ENCODE data around the gene PEAK3. TPM values are rescaled to one million over a fixed set of nuclear protein-coding genes. Genes with fewer than 3 reads are reported as not detected.

PEAK3 gene
- total and polyA plus RNA-seq, 10 of the 15 experiments (the other 5 are each of a cell fraction or from before 2014, with no cell fraction given) = 0.03 to 0.10 (median 0.05) TPM; not detected in 7

DNA sequence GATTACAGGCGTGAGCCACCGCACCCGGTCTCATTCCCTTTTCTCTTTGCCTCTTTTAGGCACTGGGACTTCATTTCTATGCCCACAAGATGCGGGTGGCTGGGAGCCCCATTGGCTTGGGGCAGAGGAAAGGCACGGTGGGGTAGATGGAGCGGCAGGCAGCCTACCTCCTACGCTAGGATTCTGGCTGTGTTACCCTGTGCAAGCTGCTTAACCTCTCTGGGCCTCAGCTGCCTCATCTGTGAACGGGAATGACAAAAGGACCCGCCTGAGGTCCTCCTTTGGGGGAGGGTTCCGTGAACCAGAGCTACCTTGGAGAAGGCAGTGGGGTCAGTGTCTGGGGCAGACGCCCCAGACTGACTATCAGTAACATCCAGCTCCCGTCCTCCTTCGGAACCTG is 35.3 kb upstream of the PEAK3 start:
- ATAC-seq = no peak
- ChIA-PET RAD21 (ENCODE audit: unreplicated experiment) (interaction anchor here (1.5 to 1.9 kb wide), 2 partner anchors 28 to 162 kb away, joined by 4 to 5 read pairs; no protein-coding TSS in a partner anchor), SMC1A (ENCODE audit: uncharacterized antibody, unreplicated experiment) (interaction anchor here (1.2 to 1.5 kb wide), 2 partner anchors 28 to 297 kb away, joined by 3 read pairs; no protein-coding TSS in a partner anchor), POLR2A (interaction anchor here (1.1 to 1.3 kb wide), 2 partner anchors 9 to 10 kb away, joined by 3 read pairs; no protein-coding TSS in a partner anchor), CTCF (interaction anchor here (1.1 to 2.8 kb wide), 4 partner anchors 11 to 82 kb away, joined by 3 to 11 read pairs (median 6); partner anchors contain the start of genes LSM7 and SPPL2B)
- intact Hi-C loops (cut with micrococcal nuclease; ENCODE audit: unreplicated experiment) = no loop called here
- Histone ChIP-seq H3K9me3 (replicated peaks; ENCODE audit: control insufficient read depth, insufficient read depth, low read length) (peaks cover 6% of the 10 kb centered on the region; the same call in 1 of the 3 replicates), H3K27me3 (replicated peaks in 1 of 2; ENCODE audit: control insufficient read depth in 2 of 2, insufficient read depth in 2 of 2, low read length in 1 of 2) (no peaks in the 10 kb centered on the region), H4K20me1 (ENCODE audit: control insufficient read depth, insufficient read depth) (no peaks in the 10 kb centered on the region), H3K4me2 (ENCODE audit: control insufficient read depth, insufficient read depth) (no peak overlapping the region), H3K79me2 (ENCODE audit: control insufficient read depth, insufficient read depth, low read length) (no peaks in the 10 kb centered on the region), H3K36me3 (ENCODE audit: control insufficient read depth in 2 of 2, insufficient read depth in 2 of 2, low read length in 1 of 2) (peaks cover 0 to 4% of the 10 kb centered on the region in 2 experiments; a peak in 2 of 4 replicates), H3K27ac (ENCODE audit: control insufficient read depth, insufficient read depth) (no peak overlapping the region), H3K9ac (ENCODE audit: control insufficient read depth, insufficient read depth, low read length) (no peak overlapping the region), H3K4me3 (no peak overlapping the region), H2AFZ (ENCODE audit: control insufficient read depth, low read depth, low read length) (no peak overlapping the region), H3K4me1 (ENCODE audit: control insufficient read depth, insufficient read depth, low read length) (peaks cover 3% of the 10 kb centered on the region; the same call in 1 of the 2 replicates)
- no peak for FAIRE-seq
- no peak for DNase-seq (ENCODE audit: low read depth, low spot score)
- in situ Hi-C loops (cut with MboI) = loop anchor here (5.0 kb wide), 1 partner anchor 85 kb away; no protein-coding TSS in a partner anchor
- TF ChIP-seq BACH1 (IDR thresholded peaks at IDR 0.05; ENCODE audit: borderline replicate concordance) = no peak
- no peak for TF ChIP-seq CBX3 (IDR thresholded peaks at IDR 0.05; ENCODE audit: borderline replicate concordance, low read depth)
- TF ChIP-seq RAD21 (IDR thresholded peaks at IDR 0.05; ENCODE audit: insufficient read depth, low read depth, low read length) = no peak
- TF ChIP-seq, protein P1, sequence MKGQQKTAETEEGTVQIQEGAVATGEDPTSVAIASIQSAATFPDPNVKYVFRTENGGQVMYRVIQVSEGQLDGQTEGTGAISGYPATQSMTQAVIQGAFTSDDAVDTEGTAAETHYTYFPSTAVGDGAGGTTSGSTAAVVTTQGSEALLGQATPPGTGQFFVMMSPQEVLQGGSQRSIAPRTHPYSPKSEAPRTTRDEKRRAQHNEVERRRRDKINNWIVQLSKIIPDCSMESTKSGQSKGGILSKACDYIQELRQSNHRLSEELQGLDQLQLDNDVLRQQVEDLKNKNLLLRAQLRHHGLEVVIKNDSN (IDR thresholded peaks at IDR 0.05; ENCODE audit: borderline replicate concordance, extremely low read length, insufficient read depth, low read depth, low read length) = no peak
- no peak for TF ChIP-seq TCF12 (IDR thresholded peaks at IDR 0.05; ENCODE audit: low read depth, low read length)
- no peak for TF ChIP-seq SIX5 (IDR thresholded peaks at IDR 0.05; ENCODE audit: low read depth, low read length, severe bottlenecking)
- TF ChIP-seq FOXM1 (IDR thresholded peaks at IDR 0.05; ENCODE audit: low read depth, low read length) = no peak
- TF ChIP-seq RB1 (IDR thresholded peaks at IDR 0.05; ENCODE audit: borderline replicate concordance) = no peak
- no peak for TF ChIP-seq POLR2AphosphoS2 (IDR thresholded peaks at IDR 0.05; ENCODE audit: low read depth, low read length)
- TF ChIP-seq, protein P2, sequence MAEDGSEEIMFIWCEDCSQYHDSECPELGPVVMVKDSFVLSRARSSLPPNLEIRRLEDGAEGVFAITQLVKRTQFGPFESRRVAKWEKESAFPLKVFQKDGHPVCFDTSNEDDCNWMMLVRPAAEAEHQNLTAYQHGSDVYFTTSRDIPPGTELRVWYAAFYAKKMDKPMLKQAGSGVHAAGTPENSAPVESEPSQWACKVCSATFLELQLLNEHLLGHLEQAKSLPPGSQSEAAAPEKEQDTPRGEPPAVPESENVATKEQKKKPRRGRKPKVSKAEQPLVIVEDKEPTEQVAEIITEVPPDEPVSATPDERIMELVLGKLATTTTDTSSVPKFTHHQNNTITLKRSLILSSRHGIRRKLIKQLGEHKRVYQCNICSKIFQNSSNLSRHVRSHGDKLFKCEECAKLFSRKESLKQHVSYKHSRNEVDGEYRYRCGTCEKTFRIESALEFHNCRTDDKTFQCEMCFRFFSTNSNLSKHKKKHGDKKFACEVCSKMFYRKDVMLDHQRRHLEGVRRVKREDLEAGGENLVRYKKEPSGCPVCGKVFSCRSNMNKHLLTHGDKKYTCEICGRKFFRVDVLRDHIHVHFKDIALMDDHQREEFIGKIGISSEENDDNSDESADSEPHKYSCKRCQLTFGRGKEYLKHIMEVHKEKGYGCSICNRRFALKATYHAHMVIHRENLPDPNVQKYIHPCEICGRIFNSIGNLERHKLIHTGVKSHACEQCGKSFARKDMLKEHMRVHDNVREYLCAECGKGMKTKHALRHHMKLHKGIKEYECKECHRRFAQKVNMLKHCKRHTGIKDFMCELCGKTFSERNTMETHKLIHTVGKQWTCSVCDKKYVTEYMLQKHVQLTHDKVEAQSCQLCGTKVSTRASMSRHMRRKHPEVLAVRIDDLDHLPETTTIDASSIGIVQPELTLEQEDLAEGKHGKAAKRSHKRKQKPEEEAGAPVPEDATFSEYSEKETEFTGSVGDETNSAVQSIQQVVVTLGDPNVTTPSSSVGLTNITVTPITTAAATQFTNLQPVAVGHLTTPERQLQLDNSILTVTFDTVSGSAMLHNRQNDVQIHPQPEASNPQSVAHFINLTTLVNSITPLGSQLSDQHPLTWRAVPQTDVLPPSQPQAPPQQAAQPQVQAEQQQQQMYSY (CRISPR knock-in tag; IDR thresholded peaks at IDR 0.05) = no peak
- no peak for TF ChIP-seq RCOR1 (conservative IDR thresholded peaks at IDR 0.05; ENCODE audit: low read depth, low read length)
- TF ChIP-seq ZZZ3 (IDR thresholded peaks at IDR 0.05; ENCODE audit: control insufficient read depth, insufficient read length, low read depth) = no peak
- no TSS peak for BruUV-seq (replicated peaks)
- 87% methylated on average over 13 of the region's 13 CpGs for WGBS (ENCODE audit: insufficient coverage, insufficient replicate concordance, low lambda C conversion rate, missing lambda C conversion rate)
